IMR-90 (cell line): ENCODE data around the gene GABRD. TPM values are rescaled to one million over a fixed set of nuclear protein-coding genes. Genes with fewer than 3 reads are reported as not detected.

Experiments
- ATAC-seq: fragments of 200-7000 bp; cut with Tn5 transposase; 2 replicates; pipeline ENCODE4 v1.9.1; 2020; ENCODE audit warnings: low read depth, mild to moderate bottlenecking, moderate library complexity
- BruUV-seq: library from RNA; stranded (reverse); fragments of 400-500 nt; replicated peaks from 2 replicates; lab custom pipeline; 2021; lab: Mats Ljungman, UMichigan
- CTCF ChIA-PET: fragments of 300-600 bp; formaldehyde crosslinking; extraction: SDS; loops from one replicate; lab custom pipeline; 2021; ENCODE audit warnings: antibody characterized with exemption; lab: Yijun Ruan, JAX
- POLR2A ChIA-PET: fragments of 300-600 bp; sonication (Branson Sonifier 250); formaldehyde crosslinking; loops from one replicate; lab custom pipeline; 2022; ENCODE audit warnings: antibody characterized with exemption; ENCODE audit not compliant: unreplicated experiment; lab: Charles Lee
- DNase-seq: peaks from one replicate; pipeline ENCODE4 v3.0.0; 2013
- H2AFZ ChIP-seq: replicated peaks from 2 replicates; pipeline ENCODE3; 2013; ENCODE audit warnings: low read length, mild to moderate bottlenecking; ENCODE audit not compliant: poor library complexity
- H2AK5ac ChIP-seq: 2 replicates; pipeline ENCODE4 v1.6.1; 2013; ENCODE audit warnings: low read depth, low read length, inconsistent platforms
- H2AK9ac ChIP-seq: replicated peaks from 2 replicates; pipeline ENCODE3; 2013; ENCODE audit warnings: mild to moderate bottlenecking, low read depth, low read length, moderate library complexity; ENCODE audit not compliant: poor library complexity
- H2BK120ac ChIP-seq: 2 replicates; pipeline ENCODE4 v1.6.1; 2013; ENCODE audit warnings: low read depth, low read length, inconsistent platforms
- H2BK15ac ChIP-seq: 3 replicates; pipeline ENCODE4 v1.6.1; 2013; ENCODE audit warnings: low read depth, low read length, inconsistent platforms
- H2BK20ac ChIP-seq: 2 replicates; pipeline ENCODE4 v1.6.1; 2013; ENCODE audit warnings: low read depth, mild to moderate bottlenecking, inconsistent platforms, low read length, moderate library complexity
- H2BK5ac ChIP-seq: 2 replicates; pipeline ENCODE4 v1.6.1; 2013; ENCODE audit warnings: mild to moderate bottlenecking, low read depth, low read length, inconsistent platforms; ENCODE audit not compliant: poor library complexity, severe bottlenecking
- H3K14ac ChIP-seq: replicated peaks from 2 replicates; pipeline ENCODE4 v1.6.1; 2013; ENCODE audit warnings: low read depth, low read length, inconsistent platforms
- H3K18ac ChIP-seq: 2 replicates; pipeline ENCODE4 v1.6.1; 2013; ENCODE audit warnings: low read depth, low read length, control low read depth
- H3K23ac ChIP-seq: 2 replicates; pipeline ENCODE4 v1.6.1; 2013; ENCODE audit warnings: low read depth, low read length, inconsistent platforms
- H3K27ac ChIP-seq: 2 replicates; pipeline ENCODE4 v1.5.1; 2013; ENCODE audit warnings: mild to moderate bottlenecking, control low read depth, low read length; ENCODE audit not compliant: insufficient read depth
- H3K27me3 ChIP-seq: 2 replicates; pipeline ENCODE4 v1.6.1; 2013; ENCODE audit warnings: low read length; ENCODE audit not compliant: control insufficient read depth, insufficient read depth
- H3K36me3 ChIP-seq: 2 replicates; pipeline ENCODE4 v1.6.1; 2013; ENCODE audit warnings: low read length, mixed read lengths; ENCODE audit not compliant: control insufficient read depth, insufficient read depth
- H3K4ac ChIP-seq: 2 replicates; pipeline ENCODE4 v1.6.1; 2013; ENCODE audit warnings: low read depth, low read length, inconsistent platforms
- H3K4me1 ChIP-seq: 2 replicates; pipeline ENCODE4 v1.6.1; 2013; ENCODE audit warnings: low read length, mixed read lengths; ENCODE audit not compliant: control insufficient read depth, insufficient read depth
- H3K4me2 ChIP-seq: 2 replicates; pipeline ENCODE4 v1.6.1; 2013; ENCODE audit warnings: low read depth, mild to moderate bottlenecking, control low read depth, low read length, moderate library complexity
- H3K4me3 ChIP-seq: 2 replicates; pipeline ENCODE4 v1.5.1; 2013; ENCODE audit warnings: low read depth, mild to moderate bottlenecking, control low read depth, low read length, moderate library complexity; ENCODE audit not compliant: insufficient read depth
- H3K56ac ChIP-seq: 2 replicates; pipeline ENCODE4 v1.6.1; 2013; ENCODE audit warnings: low read length, inconsistent platforms; ENCODE audit not compliant: insufficient read depth; ENCODE audit errors: extremely low read depth
- H3K79me1 ChIP-seq, 2 experiments: 2 replicates each; pipeline ENCODE4 v1.6.1; 2013; ENCODE audit warnings: low read length in 2 of 2, inconsistent platforms in 1 of 2, low read depth in 1 of 2
- H3K9ac ChIP-seq: 2 replicates; pipeline ENCODE4 v1.6.1; 2013; ENCODE audit warnings: low read depth, low read length, control low read depth
- H3K9me1 ChIP-seq: 2 replicates; pipeline ENCODE4 v1.6.1; 2013; ENCODE audit warnings: low read length, inconsistent platforms; ENCODE audit not compliant: insufficient read depth
- H3K9me3 ChIP-seq: 2 replicates; pipeline ENCODE4 v1.6.1; 2013; ENCODE audit warnings: low read length; ENCODE audit not compliant: control insufficient read depth, insufficient read depth
- H4K20me1 ChIP-seq: 2 replicates; pipeline ENCODE4 v1.6.1; 2013; ENCODE audit warnings: low read length, inconsistent platforms; ENCODE audit not compliant: insufficient read depth
- H4K5ac ChIP-seq: 2 replicates; pipeline ENCODE4 v1.6.1; 2013; ENCODE audit warnings: mild to moderate bottlenecking, low read depth, low read length, control low read depth
- H4K8ac ChIP-seq, 2 experiments: 2 replicates each; pipeline ENCODE4 v1.6.1; 2013; ENCODE audit warnings: low read depth in 2 of 2, low read length in 2 of 2, control low read depth in 1 of 2, inconsistent platforms in 1 of 2
- H4K91ac ChIP-seq: 2 replicates; pipeline ENCODE4 v1.6.1; 2013; ENCODE audit warnings: low read depth, low read length, inconsistent platforms; ENCODE audit not compliant: insufficient read depth
- CHD1 ChIP-seq: IDR thresholded peaks from 2 replicates; pipeline ENCODE4 v1.6.1; 2012; ENCODE audit warnings: low read depth, low read length, improper control_type of control experiment
- MXI1 ChIP-seq: IDR thresholded peaks from 2 replicates; pipeline ENCODE4 v1.6.1; 2012; ENCODE audit warnings: low read depth, mild to moderate bottlenecking, low read length, moderate library complexity, borderline replicate concordance
- SMC3 ChIP-seq: fragments of 150-350 bp; IDR thresholded peaks from 2 replicates; pipeline ENCODE4 v1.6.1; 2016; ENCODE audit warnings: low read depth, mild to moderate bottlenecking, antibody characterized with exemption, low read length, moderate library complexity
- WGBS, 2 experiments: methylation state at CpG; one replicate each; pipeline versions ENCODE4 v1.1.5 to v1.1.7; 2013; ENCODE audit warnings: missing lambda C conversion rate in 2 of 2; ENCODE audit not compliant: insufficient read length in 1 of 2; ENCODE audit errors: extremely low coverage in 2 of 2; 5-methylcytosine and 5-hydroxymethylcytosine counted together
- dilution Hi-C: fragments of 300-500 bp; cut with HindIII; formaldehyde crosslinking; loops from one replicate; pipeline ENCODE4 v1.14.3; 2018; ENCODE audit warnings: low sequenced_read_pairs; ENCODE audit not compliant: unreplicated experiment
- in situ Hi-C: fragments of 300-500 bp; cut with MboI; formaldehyde crosslinking; loops from 3 replicates; pipeline ENCODE4 v1.14.3; 2019; ENCODE audit warnings: low sequenced_read_pairs, inconsistent platforms, mixed read lengths
- intact Hi-C: fragments of 100-400 bp; cut with micrococcal nuclease; formaldehyde crosslinking; loops from 2 replicates; pipeline ENCODE4 v1.10.0; 2022
- polyA plus RNA-seq, 3 experiments: library from polyadenylated mRNA; depleted of rRNA; stranded (reverse); fragments of >200 nt; gene quantifications; 2 replicates each; pipeline ENCODE4 v1.2.3, GENCODE V29; 2012; ENCODE audit warnings: low replicate concordance in 1 of 3
- total RNA-seq: library from RNA; depleted of rRNA; stranded (reverse); fragments of >200 nt; gene quantifications from 2 replicates; pipeline ENCODE4 v1.2.3, GENCODE V29; 2012

The GABRD gene
- total and polyA plus RNA-seq, 2 of the 4 experiments (the other 2 are of a cell fraction), result not detected

GRCh38 chr1:2022063-2022770 is 3.1 kb downstream of the GABRD start:
- no peaks in the 10 kb centered on the region for H3K9me1 ChIP-seq
- no peaks in the 10 kb centered on the region for H4K20me1 ChIP-seq
- intact Hi-C loops (no loop called here), in situ Hi-C loops (no loop called here), dilution Hi-C loops (no loop called here)
- H2AFZ ChIP-seq, result no peak overlapping the region
- POLR2A ChIA-PET, result no interaction called here
- no peak overlapping the region for H4K8ac ChIP-seq
- DNase-seq (no peak), ATAC-seq (no peak)
- no peak for TF ChIP-seq CHD1
- TF ChIP-seq SMC3, result no peak
- TF ChIP-seq MXI1, result no peak
- no peak overlapping the region for H3K27ac ChIP-seq
- H3K56ac ChIP-seq, result no peak overlapping the region
- no peaks in the 10 kb centered on the region for H3K79me1 ChIP-seq
- H3K27me3 ChIP-seq, result peaks cover 73% of the 10 kb centered on the region
- H3K9ac ChIP-seq, result no peak overlapping the region
- H2AK9ac ChIP-seq, result no peak overlapping the region
- H3K18ac ChIP-seq, result no peak overlapping the region
- no peak overlapping the region for H3K4ac ChIP-seq
- no peak overlapping the region for H2BK20ac ChIP-seq
- H3K4me3 ChIP-seq, result no peak overlapping the region
- no TSS peak for BruUV-seq
- H4K91ac ChIP-seq, result no peak overlapping the region
- no peak overlapping the region for H3K4me2 ChIP-seq
- CTCF ChIA-PET, result no interaction called here
- WGBS, 2 experiments, result 47% methylated on average over 5 of the region's 21 CpGs; no CpG with 5 or more reads in 1 of the 2 experiments
- H2BK120ac ChIP-seq, result no peak overlapping the region
- no peaks in the 10 kb centered on the region for H3K4me1 ChIP-seq
- H2BK15ac ChIP-seq, result no peak overlapping the region
- no peak overlapping the region for H2AK5ac ChIP-seq
- no peak overlapping the region for H4K5ac ChIP-seq
- H3K14ac ChIP-seq, result no peak overlapping the region
- no peaks in the 10 kb centered on the region for H3K36me3 ChIP-seq
- H2BK5ac ChIP-seq, result no peak overlapping the region
- H3K23ac ChIP-seq, result no peak overlapping the region
- H3K9me3 ChIP-seq, result no peaks in the 10 kb centered on the region
